22Rv1 (cell line): ENCODE data around the gene GGN.

Experiments
- CTCF ChIP-seq: fragments of 450-650 bp; IDR thresholded peaks from 2 replicates; pipeline ENCODE4 v1.5.1; 2017; ENCODE audit warnings: mild to moderate bottlenecking
- ZFX ChIP-seq: fragments of 450-650 bp; IDR thresholded peaks from 2 replicates; pipeline ENCODE4 v1.6.1; 2017; ENCODE audit warnings: antibody characterized with exemption, borderline replicate concordance

- TF ChIP-seq CTCF (no peak), ZFX (no peak)
These were observed 25.1 kb upstream of the GGN start for GRCh38 chr19:38412961-38413360.
